CD4-positive, alpha-beta T cell treated with Interleukin-1 beta for 1 hour (primary cell): Measurements from ENCODE around the gene TLX2.
"Not testable (repeated sequence)": the region's sequence is repeated elsewhere in the genome, so short reads cannot be mapped to it uniquely, and the experiment has no call there.

Experiments
- DNase-seq, 2 donors: peaks; one replicate each; pipeline ENCODE4 v3.0.0-alpha.2; 2020 to 2022

TLX2 gene

GRCh38 chr2:74514368-74515270 is at the start of gene TLX2:
Gene TLX2, plus strand, starts transcription at chr2:74514450. Its CDS starts 357 bp downstream, at chr2:74514807.
- no peak for DNase-seq

- not testable (repeated sequence) for DNase-seq
These were observed 43.5 kb upstream of the TLX2 start for GRCh38 chr2:74470742-74471141.

- DNase-seq, result no peak
These were observed 42.8 kb upstream of the TLX2 start for GRCh38 chr2:74471332-74472065.

GRCh38 chr2:74472086-74472944 is 41.9 kb upstream of the TLX2 start, which contains the start of gene MRPL53:
Gene MRPL53, minus strand, starts transcription at chr2:74472680. Its CDS starts 20 bp downstream, at chr2:74472660.
- peak; percentile 95 to 96 for DNase-seq

- no peak for DNase-seq
These were observed 41.3 kb upstream of the TLX2 start for GRCh38 chr2:74472945-74473258.

GRCh38 chr2:74474481-74474880 is 39.8 kb upstream of the TLX2 start:
- DNase-seq, result no peak

- DNase-seq, result no peak
These were observed 39.4 kb upstream of the TLX2 start for GRCh38 chr2:74474899-74475298.

- DNase-seq, result no peak
These were observed 32.8 kb upstream of the TLX2 start for GRCh38 chr2:74481431-74481830.

GRCh38 chr2:74481961-74482800 is 32.1 kb upstream of the TLX2 start:
- peak; percentile 60 to 65 for DNase-seq

GRCh38 chr2:74482801-74483674 is 31.2 kb upstream of the TLX2 start, which contains the start of the genes CCDC142 and TTC31:
Gene CCDC142, minus strand, starts transcription at chr2:74482998. Its CDS starts 161 bp downstream, at chr2:74482837.
Gene TTC31, plus strand, starts transcription at chr2:74483081. Its CDS starts 15 bp downstream, at chr2:74483096.
- DNase-seq, result peak; percentile 93 to 95

- DNase-seq, result not testable (repeated sequence)
These were observed 30.5 kb upstream of the TLX2 start for GRCh38 chr2:74483675-74484164.

GRCh38 chr2:74486141-74486540 is 28.1 kb upstream of the TLX2 start:
- no peak for DNase-seq

GRCh38 chr2:74488643-74489481 is 25.4 kb upstream of the TLX2 start:
- no peak for DNase-seq

GRCh38 chr2:74489906-74490305 is 24.3 kb upstream of the TLX2 start:
- no peak for DNase-seq

- no peak for DNase-seq
These were observed 22.4 kb upstream of the TLX2 start for GRCh38 chr2:74491648-74492544.

- DNase-seq, result no peak
These were observed 20.7 kb upstream of the TLX2 start for GRCh38 chr2:74493546-74493945.

GRCh38 chr2:74495440-74495839 is 18.8 kb upstream of the TLX2 start:
- no peak for DNase-seq

GRCh38 chr2:74496997-74497776 is 17.1 kb upstream of the TLX2 start:
- DNase-seq, result no peak
